GM19438 (cell line): ENCODE results near the gene TLK1.

Source experiments
- ATAC-seq: cut with Tn5 transposase; IDR thresholded peaks from one replicate; pipeline ENCODE4 v1.9.1; 2021; ENCODE audit warnings: low read depth; ENCODE audit not compliant: unreplicated experiment

The TLK1 gene

GRCh38 chr2:171160119-171160955, at the start of gene TLK1:
Gene TLK1, minus strand, starts transcription at chr2:171160893. Its CDS starts 465 bp downstream, at chr2:171160428.
- peak; percentile 44 for ATAC-seq

GRCh38 chr2:171210216-171210863, 49.6 kb upstream of the TLK1 start:
- ATAC-seq, result no peak

- no peak for ATAC-seq
Measured at GRCh38 chr2:171208657-171209056, 48.0 kb upstream of the TLK1 start.

GRCh38 chr2:171206422-171207115, 45.9 kb upstream of the TLK1 start:
- no peak for ATAC-seq

- no peak for ATAC-seq
Measured at GRCh38 chr2:171205551-171205950, 44.9 kb upstream of the TLK1 start.

GRCh38 chr2:171201767-171202166, 41.1 kb upstream of the TLK1 start:
- ATAC-seq, result no peak

DNA sequence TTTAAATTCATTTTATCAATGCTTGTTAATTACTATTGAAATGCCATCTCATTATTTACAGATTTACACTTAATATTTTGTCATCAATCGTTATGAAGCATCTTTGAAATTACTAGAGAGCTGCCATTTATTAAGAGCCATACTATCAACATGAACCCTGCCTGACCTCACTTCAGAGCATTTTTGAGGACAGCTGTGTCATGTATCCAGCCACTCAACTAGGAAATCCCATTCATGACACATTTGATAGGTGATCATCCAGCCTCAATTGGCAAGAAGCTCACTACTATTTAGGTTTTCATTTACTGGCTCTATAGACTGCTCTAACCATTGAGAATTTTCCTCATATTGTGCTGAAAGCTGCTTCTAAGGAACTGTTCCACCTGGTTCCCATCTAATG, 40.6 kb upstream of the TLK1 start:
- ATAC-seq, result no peak

DNA sequence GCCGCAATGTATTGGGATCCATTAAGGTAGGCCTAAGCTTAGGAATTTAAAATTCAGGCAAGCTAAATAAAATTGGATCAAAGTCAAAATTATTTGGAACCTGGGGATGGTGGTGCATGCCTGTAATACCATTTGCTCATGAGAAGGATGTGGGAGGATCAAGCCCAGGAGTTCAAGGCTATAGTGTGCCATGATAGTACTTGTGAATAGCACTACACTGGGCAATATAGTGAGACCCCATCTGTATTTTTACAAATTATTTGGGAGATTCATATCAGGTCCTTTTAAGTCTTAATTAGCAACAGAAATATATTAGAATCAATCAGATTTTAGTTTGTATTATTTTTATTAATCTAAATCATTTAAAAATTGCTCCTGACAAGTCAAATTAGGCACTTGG, 39.8 kb upstream of the TLK1 start:
- no peak for ATAC-seq

- ATAC-seq, result no peak
Measured at GRCh38 chr2:171191021-171191420, 30.3 kb upstream of the TLK1 start.

- no peak for ATAC-seq
Measured at GRCh38 chr2:171187819-171188218, 27.1 kb upstream of the TLK1 start.

DNA sequence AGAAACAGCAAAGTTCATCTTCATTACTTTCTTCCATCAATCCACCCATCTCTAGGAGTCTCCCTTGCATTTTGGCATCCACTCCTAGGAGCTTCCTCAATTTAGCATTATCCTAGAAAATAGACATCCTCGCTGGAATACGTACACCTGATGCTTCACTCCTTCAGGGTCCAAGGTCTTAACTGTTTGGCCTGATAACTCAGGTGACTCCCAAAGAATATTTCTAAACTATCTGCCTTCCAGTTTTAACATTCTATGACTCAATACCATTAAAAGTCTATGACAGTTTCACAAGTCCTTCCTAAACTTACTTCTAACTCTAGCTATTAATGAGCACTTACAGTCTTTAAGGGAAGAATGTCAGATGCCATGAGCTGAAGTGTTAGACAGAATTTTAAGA, 26.5 kb upstream of the TLK1 start:
- no peak for ATAC-seq

DNA sequence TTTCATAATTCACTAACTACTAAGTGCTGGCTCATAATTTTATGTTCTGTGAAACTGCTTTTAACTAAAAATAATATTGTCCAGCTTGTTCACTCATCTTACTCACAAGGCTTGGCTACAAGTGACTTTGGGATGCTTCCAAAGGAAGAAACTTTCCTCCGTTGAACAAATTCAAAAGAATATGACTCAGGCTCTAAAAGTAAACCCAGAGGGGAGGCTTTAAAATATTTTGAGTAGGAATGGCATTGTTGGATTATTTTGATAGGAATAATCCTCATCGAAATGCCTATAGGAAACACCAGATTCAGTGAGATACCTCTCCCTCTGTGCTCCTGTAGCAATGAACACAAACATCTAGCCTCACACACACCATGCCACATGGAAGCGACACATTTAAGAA, 25.2 kb upstream of the TLK1 start:
- no peak for ATAC-seq

DNA sequence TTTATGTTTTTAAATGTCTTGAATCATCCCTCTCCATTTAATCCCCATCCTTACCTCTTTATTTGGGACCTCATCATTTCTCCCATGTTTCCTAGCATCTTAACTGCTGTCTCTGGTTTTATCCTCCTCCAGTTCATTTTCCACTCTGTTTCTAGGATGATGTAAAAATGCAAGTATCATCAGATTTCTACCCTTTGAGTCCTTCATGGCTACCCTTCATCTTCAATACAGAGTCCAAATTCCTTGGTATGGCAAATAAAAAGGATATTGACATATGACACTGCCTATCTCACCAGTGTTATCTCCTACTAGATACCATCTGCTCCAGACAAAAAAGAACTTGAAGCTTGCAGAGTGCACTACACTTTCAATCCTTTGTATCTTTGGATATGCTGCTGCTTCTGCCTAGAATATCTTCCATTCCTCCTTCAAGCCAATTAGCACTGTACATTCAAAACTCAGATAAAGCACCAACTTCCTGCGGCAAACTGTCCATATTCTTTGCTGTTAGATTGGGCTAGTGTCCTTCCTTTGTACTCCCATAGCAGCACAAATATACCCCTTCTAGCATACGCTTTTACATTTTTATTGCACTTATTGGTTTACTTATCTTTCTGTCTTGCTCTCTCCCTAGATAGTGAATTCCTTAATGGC, 24.6 kb upstream of the TLK1 start:
- ATAC-seq, result no peak

DNA sequence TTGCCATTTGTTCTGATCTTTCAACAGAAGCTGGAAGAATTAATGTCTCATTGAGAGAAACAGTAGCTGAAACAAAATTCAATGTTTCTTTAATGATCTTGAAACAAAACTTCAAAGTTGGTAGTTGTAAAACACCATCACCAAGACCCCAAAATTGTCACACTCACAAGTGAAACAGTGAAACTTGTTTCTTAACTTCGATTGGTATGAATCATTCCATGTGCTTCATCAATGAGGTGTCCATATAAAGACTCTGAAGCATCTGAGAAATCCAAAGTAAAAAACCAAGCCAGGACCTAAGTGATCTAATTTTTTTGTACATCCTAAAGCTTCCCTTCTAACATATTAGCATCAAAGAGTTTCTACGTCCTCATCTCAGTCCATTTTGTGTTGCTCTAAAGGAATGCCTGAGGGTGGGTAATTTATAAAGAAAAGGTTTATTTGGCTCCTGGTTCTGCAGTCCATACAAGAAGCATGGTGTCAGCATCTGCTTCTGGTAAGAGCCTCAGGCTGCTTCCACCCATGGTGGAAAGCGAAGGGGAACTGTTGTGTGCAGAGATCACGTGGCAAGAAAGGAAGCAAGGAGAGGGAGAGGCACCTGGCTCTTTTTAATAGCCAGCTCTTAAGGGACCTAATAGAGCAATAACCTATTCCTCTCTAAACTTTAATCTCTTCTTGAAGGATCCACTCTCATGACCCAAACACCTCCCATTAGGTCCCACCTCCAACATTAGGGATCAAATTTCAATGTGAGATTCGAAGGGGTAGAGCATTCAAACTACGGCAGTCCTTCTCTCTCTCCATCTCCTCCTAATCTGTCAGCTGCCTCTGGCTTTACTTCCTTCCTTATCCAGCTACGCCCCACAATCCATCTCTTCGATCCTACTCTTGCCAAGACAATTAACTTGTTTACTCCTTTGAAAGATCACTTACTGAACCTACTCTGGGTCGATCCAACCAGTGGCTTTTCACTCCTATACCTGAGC, 20.7 kb upstream of the TLK1 start:
- ATAC-seq, result no peak

- no peak for ATAC-seq
Measured at GRCh38 chr2:171180229-171180930, 19.7 kb upstream of the TLK1 start.

DNA sequence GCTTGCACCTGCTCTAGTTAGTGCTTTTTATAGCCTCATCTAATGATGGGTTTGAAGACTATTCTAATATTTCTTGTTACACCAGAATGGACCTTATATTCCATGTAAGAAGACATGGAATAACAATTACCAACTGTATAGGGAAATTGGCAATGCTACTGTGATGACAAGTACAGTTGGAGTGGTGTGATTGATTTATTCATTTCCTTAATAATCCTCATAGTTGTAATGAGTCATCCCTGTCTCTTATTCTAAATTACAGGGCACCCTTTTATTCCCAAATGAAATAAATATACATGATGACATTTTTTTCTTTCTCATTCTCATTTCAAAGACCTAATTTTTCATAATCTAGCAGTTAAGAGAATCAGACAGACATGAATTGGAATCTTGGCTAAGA, 18.3 kb upstream of the TLK1 start:
- ATAC-seq, result no peak

- ATAC-seq, result no peak
Measured at GRCh38 chr2:171176516-171176915, 15.8 kb upstream of the TLK1 start.

- ATAC-seq, result no peak
Measured at GRCh38 chr2:171174075-171174474, 13.4 kb upstream of the TLK1 start.

- no peak for ATAC-seq
Measured at GRCh38 chr2:171173087-171173486, 12.4 kb upstream of the TLK1 start.
